Stimulated activated CD4-positive, alpha-beta T cell treated with anti-CD3 and anti-CD28 coated beads, Interleukin-12 subunit alpha, Interleukin-12 subunit beta, amount 100 ng/mL, for 4 hours (primary cell): ENCODE measurements around the gene PC.

Experiments
- DNase-seq: peaks from one replicate; pipeline ENCODE4 v3.0.0-alpha.2; 2020

PC gene

DNA sequence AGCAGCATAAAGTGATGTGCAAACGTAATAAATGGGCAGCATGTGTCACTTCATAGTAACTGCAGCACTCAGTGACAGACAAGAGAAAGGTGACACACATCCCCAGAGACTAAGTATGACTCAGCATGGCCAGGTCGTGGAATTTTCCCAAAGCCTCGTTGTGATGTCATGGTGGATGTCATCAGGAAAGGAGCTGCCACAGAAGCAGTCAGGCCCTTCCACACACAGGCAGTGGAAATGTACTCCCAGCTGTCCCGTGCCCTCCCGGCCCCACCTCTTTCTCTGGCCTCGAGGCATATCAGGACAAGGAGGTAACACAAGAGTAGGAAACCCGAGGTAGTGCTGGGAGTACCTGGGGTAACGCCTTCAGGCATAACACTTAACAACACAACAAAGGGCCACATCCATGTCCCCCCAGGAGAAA lies 8.1 kb downstream of the PC start:
- DNase-seq: peak; percentile 4

DNA sequence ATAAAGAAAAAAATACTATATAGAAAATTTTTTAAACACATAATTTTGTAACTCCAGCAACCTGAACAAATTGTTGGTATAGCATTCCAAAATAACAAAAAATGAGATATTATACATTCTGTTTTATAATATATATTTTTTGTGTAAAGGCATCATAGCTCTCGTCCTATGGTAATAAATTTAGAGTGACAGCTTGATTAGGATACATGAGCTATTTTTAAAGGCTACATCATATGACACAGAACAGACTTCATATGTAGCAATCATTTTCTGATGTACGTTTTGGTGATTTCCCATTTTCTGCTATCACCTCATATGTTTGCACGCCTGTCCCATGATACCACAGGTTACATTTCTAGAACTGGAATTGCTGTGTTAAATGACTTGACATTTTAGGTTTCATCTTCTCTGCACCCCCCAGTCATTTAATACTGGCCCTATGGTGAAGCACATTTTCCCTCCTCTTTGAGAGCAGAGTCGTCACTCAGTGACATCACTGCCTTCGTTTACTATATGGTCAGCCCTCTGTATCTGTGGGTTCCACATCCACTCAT lies 19.5 kb downstream of the PC start:
- no peak for DNase-seq

DNA sequence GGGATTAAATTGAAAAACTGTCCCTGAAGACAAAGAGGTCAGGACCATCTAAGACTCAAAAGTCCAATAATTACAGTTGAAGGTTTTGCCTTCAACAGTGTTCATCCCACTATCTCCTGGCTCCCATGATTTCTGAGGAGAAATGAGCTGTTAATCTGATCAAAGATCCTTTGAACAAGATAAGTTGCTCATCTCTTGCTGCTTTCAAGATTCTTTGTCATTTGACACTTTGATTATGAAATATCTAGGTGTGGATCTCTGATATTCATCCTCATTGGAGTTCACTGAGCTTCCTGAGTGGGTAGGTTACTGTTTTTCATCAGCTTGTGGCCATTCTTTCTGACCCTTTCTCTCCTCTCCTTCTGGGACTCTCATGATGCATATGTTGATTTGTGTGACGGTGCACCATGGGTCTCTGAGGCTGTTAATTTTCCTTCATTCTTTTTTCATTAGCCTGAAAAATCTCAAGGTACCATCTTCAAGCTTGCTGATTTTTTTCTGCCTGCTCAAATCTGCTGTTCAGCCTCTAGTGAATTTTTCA lies 20.9 kb downstream of the PC start:
- DNase-seq: no peak

DNA sequence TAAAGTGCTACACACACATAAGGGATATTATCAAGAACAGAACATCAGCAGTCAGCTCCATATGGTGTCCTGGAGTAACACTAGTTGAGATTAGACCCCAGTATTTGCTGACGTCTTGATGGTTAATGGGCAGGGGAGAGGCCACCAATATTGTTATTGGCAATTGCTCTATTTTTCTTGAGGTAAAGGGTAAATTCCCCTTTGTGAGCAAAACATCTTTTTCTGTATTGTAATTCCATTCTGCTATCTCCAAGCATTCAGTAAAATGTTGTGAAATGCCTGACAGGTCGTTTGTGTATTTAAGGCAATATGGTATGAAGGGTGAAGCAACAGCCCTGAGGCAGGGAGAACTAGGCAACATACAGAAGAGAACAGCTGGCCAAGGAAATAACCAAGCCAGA lies 21.9 kb downstream of the PC start:
- DNase-seq: no peak

DNA sequence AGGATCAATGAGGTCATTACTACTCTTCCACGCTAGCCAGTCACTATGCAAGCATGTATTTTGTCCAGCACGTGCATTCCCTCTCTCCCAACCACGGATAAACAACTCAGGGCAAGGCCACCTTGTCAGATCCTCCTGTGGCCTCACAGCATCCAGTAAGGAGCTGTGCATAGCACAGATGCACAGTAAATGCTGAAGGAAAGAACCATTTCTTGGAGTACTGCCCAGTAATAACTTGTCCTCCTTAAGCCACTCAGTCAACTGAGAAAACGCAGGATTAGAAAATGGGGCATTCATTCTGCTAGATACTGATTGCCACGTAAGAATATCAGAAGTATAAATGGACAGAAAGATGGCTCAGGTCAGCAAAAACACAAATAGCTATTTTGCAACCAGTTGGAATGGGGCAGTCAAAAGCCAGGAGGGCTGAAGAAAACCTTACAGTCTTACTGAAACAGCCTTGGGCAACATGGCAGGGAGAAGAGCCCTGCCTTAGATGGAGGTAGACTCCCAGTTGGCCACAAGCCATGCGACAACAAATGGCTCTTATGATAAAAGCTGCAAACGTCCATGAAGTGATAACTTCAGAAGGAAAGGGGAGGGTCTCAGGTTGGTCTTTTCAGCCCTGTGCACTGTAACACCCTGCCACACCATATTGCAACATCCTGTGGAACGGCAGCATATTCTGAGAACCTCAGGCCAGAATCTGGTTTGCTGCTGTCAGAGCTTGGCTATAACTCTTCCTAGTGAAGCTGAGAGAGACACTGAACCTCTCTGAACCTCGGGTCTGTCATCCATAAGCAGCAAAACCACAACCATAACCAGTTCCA lies 23.0 kb downstream of the PC start:
- no peak for DNase-seq

DNA sequence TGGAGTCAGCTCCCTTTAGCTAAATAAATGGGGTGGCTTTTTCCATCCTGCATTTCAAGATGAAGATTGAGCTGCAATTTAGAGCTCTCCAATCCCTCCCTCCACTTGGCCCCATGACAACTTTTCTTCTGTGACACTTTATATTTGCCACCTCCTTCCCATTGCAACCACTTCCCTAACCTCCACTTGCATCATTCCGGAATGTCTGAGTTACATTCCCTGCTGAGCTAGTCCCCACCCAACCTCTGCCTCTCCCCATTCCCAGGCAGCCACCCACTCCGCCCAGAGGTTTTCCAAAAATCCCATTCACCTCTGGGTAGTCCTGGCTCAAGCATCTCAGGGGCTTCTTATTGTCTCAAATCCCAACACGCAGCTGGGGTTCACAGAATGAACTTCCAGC lies 24.7 kb downstream of the PC start:
- no peak for DNase-seq

DNA sequence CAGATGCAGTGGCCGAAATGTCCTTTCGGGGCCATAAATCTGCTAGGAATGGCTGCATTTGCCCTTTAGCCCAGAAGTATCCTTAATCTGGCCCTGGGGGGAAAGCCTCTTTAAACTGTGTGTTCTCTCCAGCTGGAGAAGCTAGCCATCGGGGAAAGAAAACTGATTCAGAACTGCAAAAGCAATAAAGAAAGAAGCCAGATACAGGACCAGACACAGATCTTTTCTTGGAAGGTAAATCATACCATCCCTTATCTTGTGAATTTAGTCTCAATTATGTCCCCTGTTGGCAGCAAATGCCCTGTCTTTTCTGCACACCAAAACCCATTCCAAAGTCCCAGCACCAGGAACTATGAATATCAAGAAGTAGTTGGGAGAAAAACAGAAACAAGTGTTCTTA lies 25.6 kb downstream of the PC start:
- no peak for DNase-seq

DNA sequence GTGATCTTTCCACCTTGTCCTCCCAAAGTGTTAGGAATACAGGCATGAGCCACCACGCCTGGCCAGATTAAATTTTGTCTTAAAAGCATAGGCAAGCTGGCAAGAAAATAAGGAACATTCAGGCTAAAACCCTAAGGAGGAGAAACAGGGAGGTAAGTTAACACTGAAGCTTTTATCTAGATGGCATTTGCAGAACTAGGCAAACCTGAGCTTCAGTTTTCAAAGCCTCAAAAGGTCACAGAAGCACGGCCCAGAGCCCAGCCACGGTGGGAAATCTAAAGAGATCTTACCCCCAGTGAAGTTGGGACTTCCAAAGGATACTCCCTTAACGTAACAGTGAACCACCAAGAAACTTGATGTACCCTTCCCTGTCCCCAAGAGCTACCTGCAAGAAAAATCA lies 28.4 kb downstream of the PC start:
- no peak for DNase-seq

DNA sequence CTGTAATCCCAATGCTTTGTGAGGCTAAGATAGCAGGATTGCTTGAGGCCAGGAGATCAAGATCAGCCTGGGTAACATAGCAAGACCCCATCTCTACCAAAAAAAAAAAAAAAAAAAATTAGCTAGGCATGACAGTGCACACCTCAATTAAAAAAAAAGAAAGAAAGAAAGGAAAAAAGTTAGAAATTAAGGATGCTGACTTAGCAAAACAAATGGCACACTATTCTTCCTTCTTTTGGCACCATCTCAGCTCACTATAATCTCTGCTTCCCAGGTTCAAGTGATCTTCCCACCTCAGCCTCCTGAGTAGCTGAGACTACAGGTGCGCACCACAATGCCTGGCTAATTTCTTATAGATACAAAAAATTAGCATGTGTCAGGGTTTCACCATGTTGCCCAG lies 33.9 kb downstream of the PC start:
- DNase-seq: no peak

DNA sequence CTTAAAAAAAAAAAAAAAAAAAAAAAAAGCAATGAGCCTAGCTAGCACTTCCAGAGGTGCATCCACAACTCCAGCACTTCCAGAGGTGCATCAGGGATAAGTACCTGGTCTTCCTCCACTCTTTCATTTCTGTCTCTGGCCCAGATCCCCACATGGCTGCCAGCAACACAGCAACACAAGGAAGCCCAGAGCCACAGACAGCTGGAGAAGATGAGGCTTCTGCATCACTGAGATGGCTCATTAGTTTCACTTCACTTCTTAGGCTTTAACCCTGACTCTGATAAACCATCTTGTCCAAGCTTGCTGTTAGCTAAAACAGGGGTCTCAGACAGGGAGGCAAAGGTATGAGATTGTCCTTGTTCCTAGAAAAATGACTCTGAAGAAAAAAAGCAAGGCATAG lies 35.6 kb downstream of the PC start:
- DNase-seq: no peak

DNA sequence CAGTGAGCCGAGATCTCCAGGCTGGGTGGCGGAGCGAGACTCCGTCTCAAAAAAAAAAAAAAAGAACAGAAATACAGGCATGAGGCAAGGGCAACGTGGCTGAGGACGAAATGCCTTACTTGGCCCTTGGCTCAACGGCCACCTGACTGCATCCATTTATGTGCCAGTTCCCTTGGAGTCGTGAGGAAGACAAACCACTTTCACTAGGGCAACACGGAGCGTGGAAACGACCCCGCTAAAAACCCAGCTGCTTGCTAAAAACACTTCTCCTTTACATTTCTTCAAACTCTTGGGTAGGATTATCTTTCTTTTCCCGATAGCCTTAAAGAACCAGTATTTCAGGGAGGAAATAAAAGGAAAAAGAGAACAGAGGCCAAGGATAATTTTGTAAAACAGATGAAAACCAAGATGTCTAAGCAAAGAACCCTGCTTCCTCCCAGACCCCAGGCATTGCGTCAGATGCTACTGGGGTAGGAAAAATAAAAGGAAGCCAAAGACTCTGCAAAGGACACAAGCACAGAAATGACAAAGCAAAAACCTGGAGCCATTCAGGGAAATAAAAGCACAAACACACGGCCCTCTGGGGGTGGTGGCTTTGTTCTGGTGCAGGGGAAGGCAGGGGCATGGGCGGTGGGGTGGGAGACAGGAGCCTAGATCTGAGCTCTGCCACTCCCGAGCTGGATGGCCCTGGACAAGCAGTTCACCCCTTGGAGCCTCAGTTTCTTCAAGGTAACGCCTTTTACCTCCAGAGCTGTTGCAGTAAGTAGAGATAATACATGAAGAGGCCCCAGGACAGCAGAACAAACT lies 37.0 kb downstream of the PC start:
- DNase-seq: no peak

DNA sequence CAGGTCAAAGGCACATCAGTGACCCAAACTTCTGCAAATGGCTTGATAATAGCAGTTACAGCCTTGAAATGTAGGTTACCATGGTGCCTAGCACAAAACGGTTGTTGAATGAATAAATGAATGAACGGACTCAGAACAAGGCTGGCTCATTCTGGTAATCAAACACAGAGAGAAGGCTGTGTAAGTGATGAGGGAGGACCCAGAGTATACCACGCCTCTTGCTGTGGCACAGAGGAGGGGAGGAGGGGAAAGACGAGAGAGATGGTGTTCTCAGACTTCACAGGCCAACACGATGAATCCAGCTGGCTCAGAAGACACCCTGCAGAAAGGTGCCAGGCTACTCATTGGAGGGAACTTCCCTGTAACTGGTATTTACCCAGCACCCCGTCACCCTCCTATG lies 38.3 kb downstream of the PC start:
- no peak for DNase-seq

DNA sequence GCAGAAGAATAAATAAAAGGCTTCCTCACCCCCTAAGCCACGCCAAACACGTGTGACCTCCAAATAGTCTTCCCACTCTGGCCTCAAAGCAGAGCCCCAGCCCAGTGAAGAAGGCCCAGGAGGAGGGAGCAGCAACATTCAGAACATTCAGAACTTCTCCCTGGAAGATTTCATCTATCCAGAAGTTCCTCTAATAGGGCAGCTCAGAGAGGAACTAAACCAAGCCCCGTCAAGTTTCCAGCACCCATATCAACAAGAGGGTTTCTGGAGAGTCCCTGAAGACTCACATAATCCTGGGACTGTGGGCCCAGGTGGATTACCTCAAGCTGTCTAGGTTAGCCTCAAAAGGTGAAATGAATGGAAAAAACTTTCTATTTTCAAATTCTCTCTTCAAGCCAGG lies 39.4 kb downstream of the PC start:
- no peak for DNase-seq

DNA sequence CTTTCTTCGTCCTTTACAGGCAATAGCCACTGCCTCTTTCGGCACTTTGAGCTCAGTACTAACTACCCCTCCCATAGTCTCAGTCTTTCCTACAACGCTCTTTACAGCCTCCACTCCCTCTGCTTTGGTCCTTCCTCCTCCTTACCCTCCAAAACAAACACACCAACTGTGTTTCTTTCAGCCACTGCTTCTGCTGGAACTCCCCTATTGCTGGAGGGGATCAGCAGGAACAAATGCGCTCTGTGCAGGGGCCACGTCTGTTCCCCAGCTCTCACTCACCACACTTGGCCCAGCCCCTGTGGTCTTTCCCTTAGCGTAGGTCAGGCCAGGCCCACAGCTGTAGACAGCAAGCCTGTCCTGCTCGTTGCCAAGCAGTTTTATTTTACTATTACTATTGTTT lies 42.3 kb downstream of the PC start:
- no peak for DNase-seq

DNA sequence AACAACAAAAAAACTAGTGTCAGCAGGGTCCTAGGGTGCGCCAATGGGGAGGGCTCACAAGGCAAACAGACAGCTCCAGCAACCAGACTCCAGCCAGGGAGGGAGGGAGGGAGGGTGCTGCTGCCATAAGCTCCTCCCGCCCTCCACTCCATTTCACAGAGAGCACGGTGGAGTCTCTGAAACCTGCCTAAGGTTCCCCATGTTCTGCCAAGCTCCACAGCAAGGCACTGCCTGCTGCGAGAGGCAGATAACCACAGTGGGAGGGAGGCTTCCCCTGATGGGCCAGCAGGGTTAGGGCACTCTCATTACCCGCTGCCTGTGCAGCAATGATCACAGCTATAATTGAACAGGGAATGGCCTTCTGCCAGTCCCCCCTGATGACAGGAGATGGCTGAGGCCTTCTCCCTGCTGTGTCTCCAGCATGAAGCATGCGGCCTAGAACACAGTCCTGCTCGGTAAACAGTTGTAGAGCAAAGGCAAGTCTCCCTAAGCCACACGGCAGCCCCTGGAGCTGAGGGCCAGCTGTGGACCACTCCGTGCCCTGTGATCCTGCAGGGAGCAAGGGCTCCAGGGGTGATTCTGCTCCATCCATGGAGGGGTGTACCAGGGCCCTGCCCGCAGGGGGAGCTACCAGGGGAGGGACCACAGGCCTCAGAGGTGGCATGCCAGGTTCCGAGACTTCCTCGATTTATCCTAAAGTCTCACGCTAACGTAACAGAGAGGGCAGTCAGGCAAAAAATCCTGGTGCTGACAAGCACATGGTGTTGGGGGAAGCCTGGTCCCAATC lies 42.9 kb downstream of the PC start:
- DNase-seq: no peak

DNA sequence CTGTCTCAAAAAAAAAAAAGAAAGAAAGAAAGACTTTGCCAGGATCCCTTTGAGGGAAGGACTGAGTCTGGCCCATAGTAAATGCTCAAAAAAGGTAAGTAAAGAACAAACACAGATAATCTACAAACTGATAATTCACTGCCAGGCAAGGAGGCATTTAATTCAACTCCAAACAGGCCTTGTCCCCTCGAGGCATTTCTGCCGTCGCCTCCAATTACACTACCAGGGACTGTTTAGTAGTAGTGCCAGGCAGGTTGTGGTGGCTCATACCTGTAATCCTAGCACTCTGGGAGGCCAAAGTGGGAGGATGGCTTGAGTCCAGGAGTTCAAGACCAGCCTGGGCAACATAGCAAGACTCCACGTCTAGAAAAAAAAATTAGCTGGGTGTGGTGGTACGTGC lies 43.7 kb downstream of the PC start:
- DNase-seq: no peak

DNA sequence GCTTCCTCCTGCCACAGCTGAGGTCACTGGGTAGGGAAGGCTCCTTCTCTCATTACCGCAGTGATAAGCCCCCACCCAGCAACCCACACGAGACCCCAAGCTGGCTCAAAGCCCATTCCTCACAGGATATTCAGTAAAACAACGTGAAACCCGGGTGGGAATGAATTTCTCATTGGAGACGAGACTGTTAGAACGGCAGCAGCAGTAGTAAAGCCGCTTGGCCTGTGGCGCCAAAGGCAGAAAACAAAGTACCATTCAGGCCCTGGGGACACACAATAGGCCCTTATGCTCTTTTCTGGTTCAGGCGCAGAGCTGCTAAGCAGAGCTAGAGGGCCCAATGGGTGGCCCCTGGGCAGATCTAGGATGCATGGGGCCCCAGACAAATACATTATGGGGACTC lies 45.3 kb downstream of the PC start:
- no peak for DNase-seq

DNA sequence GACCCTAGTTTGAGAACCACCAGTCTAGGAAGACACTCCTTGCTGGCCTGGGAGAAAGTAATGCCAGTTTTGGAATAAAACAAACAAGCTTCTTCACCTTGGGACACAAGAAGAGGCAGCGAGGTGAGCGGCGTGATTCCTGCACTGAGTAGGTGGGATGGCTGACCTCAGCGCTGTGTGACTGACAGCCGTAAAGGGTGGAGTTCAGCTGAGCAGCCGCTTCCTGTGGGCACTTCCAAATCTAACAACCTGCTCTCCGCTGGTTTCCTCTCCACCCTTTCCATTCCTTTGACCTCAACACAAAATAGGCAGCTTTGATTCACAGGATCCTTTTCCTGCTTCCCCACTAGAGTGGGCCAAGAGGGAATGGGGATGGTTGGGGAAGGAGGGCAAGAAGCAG lies 45.8 kb downstream of the PC start:
- DNase-seq: no peak

DNA sequence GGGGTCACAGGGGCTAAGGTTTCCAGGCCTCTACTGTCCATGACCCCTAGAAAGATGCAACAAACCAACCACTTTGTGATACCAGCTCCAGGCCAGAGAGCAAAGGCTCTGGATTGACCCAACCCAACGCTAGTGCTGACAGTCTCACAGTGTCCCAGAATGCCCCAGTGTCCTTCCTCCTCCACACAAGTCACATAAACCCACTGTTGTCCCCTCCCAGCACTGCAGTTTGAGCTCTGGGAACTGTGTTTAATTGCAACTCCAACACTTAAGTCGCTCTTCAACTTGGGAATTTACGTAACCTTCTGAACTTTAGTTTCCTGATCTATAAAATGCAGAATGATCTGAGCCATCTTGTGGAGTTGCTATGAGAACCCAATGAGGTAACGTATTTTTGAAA lies 47.5 kb downstream of the PC start:
- no peak for DNase-seq

DNA sequence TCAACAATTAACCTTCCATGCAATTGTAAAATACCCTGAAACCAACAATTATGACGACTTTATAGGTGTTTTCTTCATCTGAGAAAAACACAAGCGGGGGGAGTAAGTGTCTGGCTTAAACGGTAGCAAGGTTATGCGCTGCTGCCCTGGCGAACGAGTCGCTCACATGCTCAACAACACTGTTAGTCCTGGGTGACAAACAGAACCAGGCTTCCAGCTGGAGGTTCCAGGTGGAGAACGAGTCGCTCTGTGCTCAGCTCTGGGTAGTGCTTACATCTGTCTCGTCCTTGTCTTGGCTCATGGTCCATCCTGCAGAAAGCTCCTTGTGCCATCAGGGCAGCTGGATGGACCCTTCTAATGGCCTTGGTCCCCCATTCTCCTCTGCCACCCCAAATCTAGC lies 48.2 kb downstream of the PC start:
- DNase-seq: no peak

DNA sequence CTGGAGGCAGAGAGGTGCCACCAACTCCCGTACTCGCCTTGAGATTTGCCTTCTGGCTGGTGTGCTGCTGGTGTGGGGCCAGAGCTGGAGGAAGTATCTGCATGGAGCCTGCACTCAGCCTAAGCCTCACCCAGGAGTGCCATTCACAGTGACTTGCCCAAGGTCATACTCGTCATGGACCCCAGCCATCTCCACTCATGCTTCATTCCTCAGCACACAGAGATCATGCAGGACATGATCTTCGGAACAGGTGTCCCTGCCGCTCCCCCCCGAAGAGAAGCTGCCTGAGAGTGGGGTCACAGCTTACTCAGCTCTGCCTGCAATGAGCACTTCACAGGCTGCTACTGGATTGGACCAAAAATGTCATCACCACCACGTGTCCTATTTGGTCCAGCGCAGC lies 49.0 kb downstream of the PC start:
- no peak for DNase-seq

DNA sequence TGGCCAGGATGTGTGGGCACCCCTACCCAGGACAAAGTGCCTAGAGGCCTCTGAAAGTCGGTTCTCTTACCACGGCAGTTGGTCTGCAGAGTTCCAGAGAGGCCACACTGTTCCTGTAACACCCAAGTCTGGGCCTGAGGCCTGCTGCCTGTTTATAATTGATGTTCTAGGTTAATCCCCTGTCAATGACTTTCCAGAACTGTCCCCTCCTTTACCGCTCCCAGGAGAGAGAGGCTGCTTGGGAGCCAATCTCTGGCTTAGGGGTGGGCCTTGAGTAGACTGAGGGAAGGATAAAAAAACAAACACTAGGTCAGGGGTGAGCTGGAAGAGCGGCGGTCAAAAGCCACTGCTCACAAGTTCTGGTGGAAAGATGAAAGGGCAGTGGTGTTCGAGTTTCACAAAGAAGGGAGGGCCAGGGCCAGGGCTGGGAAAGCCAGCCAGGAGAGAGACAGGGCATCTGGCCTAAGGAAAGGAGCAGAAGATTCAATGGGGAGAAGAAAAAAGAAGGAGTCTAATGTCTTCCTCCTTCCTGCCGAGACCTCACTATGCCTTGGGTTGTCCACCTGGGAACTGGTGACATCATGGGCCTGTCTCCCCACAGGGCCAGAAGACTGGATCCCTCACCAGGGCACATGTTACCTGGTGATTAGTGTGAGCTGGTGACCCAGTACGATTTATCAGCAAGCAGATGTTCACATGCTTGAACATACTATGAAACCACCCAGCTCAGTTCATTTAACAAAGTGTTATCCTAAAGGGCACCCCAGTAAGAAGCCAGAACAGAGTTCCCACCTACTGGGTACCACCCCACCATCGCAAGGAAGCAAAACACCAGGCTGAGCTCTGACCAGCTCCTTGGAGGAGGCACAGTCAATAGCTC lies 50.2 kb downstream of the PC start:
- DNase-seq: no peak
